HG03064 (cell line): ENCODE measurements around the gene CBX6.
A peak's percentile ranks its signal among the peaks of the same experiment; 100 is the strongest.

Source experiments
- ATAC-seq: cut with Tn5 transposase; IDR thresholded peaks from one replicate; pipeline ENCODE4 v1.9.1; 2021; ENCODE audit warnings: low read depth; ENCODE audit not compliant: unreplicated experiment

CBX6 gene

GRCh38 chr22:38874529-38875222 is 2.7 kb upstream of the CBX6 start:
- ATAC-seq = no peak

- no peak for ATAC-seq
Observed at GRCh38 chr22:38873469-38874411, 1.7 kb upstream of the CBX6 start.

GRCh38 chr22:38872831-38873248 is 824 bp upstream of the CBX6 start:
- ATAC-seq = no peak

- ATAC-seq = peak; percentile 1
Observed at GRCh38 chr22:38871360-38872171, 450 bp downstream of the CBX6 start.

- ATAC-seq = no peak
Observed at GRCh38 chr22:38870791-38871359, 1.1 kb downstream of the CBX6 start.

GRCh38 chr22:38870312-38870741 is 1.7 kb downstream of the CBX6 start:
- no peak for ATAC-seq

- no peak for ATAC-seq
Observed at GRCh38 chr22:38869663-38870062, 2.4 kb downstream of the CBX6 start.

- no peak for ATAC-seq
Observed at GRCh38 chr22:38868886-38869381, 3.1 kb downstream of the CBX6 start.

- no peak for ATAC-seq
Observed at GRCh38 chr22:38868286-38868721, 3.7 kb downstream of the CBX6 start.

- ATAC-seq = no peak
Observed at GRCh38 chr22:38867471-38868285, 4.3 kb downstream of the CBX6 start.

GRCh38 chr22:38867124-38867455 is 4.9 kb downstream of the CBX6 start:
- ATAC-seq = no peak

- ATAC-seq = no peak
Observed at GRCh38 chr22:38866399-38867123, 5.5 kb downstream of the CBX6 start.

GRCh38 chr22:38866024-38866398 is 6.0 kb downstream of the CBX6 start:
- ATAC-seq = no peak

GRCh38 chr22:38865201-38866023 is 6.6 kb downstream of the CBX6 start:
- ATAC-seq = no peak

- no peak for ATAC-seq
Observed at GRCh38 chr22:38864361-38865191, 7.4 kb downstream of the CBX6 start.

- ATAC-seq = no peak
Observed at GRCh38 chr22:38863531-38864131, 8.4 kb downstream of the CBX6 start.
